Neural cell (in vitro differentiated cells): ENCODE results near the gene SRCAP.

Experiments
- EP300 ChIP-seq: fragments of 450-650 bp; conservative IDR thresholded peaks from 2 replicates; pipeline ENCODE4 v1.6.1; 2014; ENCODE audit warnings: antibody characterized with exemption, mild to moderate bottlenecking, moderate library complexity; ENCODE audit not compliant: poor library complexity, severe bottlenecking
- EZH2 ChIP-seq: fragments of 200-600, 300-800 bp; shearing (Covaris generic), sonication (generic); IDR thresholded peaks from 2 replicates; pipeline ENCODE4 v1.6.1; 2014; ENCODE audit warnings: antibody characterized with exemption, low read length, borderline replicate concordance, mild to moderate bottlenecking; ENCODE audit not compliant: insufficient read depth, poor library complexity, severe bottlenecking
- MXI1 ChIP-seq: fragments of 450-650 bp; conservative IDR thresholded peaks from 2 replicates; pipeline ENCODE4 v1.6.1; 2014; ENCODE audit warnings: antibody characterized with exemption, mild to moderate bottlenecking; ENCODE audit not compliant: poor library complexity, severe bottlenecking
- POLR2AphosphoS5 ChIP-seq: IDR thresholded peaks from 2 replicates; pipeline ENCODE4 v1.6.1; 2012
- RAD21 ChIP-seq: fragments of 450-650 bp; conservative IDR thresholded peaks from 2 replicates; pipeline ENCODE4 v1.6.1; 2014; ENCODE audit warnings: antibody characterized with exemption, mild to moderate bottlenecking, moderate library complexity
- SMC3 ChIP-seq: fragments of 450-650 bp; conservative IDR thresholded peaks from 2 replicates; pipeline ENCODE4 v1.6.1; 2014; ENCODE audit warnings: antibody characterized with exemption, mild to moderate bottlenecking, moderate library complexity; ENCODE audit not compliant: poor library complexity
- TAF1 ChIP-seq: IDR thresholded peaks from 2 replicates; pipeline ENCODE4 v1.6.1; 2012; ENCODE audit warnings: low read depth
- TF ChIP-seq, protein P1 (sequence below): fragments of 450-650 bp; IDR thresholded peaks from 2 replicates; pipeline ENCODE4 v1.5.1; 2014; ENCODE audit warnings: antibody characterized with exemption, mild to moderate bottlenecking, moderate library complexity; ENCODE audit not compliant: poor library complexity, severe bottlenecking
- TF ChIP-seq, protein P2 (sequence below): IDR thresholded peaks from 2 replicates; pipeline ENCODE4 v1.6.1; 2012; ENCODE audit warnings: borderline replicate concordance

DNA sequence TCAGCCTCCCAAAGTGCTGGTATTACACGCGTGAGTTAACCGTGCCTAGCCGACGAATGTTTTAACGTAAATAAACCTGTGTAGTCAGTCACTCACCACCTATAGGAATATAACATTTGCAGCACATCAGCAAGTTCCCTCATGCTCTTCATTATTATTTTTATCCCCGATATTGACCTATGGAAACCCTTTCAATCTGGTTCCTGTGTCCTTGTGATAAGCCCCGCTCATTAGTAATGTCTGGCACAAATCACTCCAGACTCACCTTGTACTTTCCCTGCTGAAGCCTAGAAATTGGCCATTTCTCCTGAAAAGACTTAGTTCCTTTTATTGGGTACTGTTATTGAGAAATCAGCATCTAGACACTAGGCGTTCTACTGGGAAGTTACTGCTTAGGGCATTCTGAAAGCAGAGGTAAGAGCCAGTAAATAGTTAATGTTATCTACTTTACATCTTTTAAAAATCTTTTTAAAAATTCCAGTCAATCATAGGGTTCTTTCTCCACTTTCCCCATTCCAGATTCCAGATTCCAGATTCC is 47.7 kb downstream of the SRCAP start:
- TF ChIP-seq, protein P1, sequence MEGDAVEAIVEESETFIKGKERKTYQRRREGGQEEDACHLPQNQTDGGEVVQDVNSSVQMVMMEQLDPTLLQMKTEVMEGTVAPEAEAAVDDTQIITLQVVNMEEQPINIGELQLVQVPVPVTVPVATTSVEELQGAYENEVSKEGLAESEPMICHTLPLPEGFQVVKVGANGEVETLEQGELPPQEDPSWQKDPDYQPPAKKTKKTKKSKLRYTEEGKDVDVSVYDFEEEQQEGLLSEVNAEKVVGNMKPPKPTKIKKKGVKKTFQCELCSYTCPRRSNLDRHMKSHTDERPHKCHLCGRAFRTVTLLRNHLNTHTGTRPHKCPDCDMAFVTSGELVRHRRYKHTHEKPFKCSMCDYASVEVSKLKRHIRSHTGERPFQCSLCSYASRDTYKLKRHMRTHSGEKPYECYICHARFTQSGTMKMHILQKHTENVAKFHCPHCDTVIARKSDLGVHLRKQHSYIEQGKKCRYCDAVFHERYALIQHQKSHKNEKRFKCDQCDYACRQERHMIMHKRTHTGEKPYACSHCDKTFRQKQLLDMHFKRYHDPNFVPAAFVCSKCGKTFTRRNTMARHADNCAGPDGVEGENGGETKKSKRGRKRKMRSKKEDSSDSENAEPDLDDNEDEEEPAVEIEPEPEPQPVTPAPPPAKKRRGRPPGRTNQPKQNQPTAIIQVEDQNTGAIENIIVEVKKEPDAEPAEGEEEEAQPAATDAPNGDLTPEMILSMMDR: no peak
- TF ChIP-seq EZH2: no peak
- no peak for TF ChIP-seq POLR2AphosphoS5
- TF ChIP-seq RAD21: no peak
- TF ChIP-seq, protein P2, sequence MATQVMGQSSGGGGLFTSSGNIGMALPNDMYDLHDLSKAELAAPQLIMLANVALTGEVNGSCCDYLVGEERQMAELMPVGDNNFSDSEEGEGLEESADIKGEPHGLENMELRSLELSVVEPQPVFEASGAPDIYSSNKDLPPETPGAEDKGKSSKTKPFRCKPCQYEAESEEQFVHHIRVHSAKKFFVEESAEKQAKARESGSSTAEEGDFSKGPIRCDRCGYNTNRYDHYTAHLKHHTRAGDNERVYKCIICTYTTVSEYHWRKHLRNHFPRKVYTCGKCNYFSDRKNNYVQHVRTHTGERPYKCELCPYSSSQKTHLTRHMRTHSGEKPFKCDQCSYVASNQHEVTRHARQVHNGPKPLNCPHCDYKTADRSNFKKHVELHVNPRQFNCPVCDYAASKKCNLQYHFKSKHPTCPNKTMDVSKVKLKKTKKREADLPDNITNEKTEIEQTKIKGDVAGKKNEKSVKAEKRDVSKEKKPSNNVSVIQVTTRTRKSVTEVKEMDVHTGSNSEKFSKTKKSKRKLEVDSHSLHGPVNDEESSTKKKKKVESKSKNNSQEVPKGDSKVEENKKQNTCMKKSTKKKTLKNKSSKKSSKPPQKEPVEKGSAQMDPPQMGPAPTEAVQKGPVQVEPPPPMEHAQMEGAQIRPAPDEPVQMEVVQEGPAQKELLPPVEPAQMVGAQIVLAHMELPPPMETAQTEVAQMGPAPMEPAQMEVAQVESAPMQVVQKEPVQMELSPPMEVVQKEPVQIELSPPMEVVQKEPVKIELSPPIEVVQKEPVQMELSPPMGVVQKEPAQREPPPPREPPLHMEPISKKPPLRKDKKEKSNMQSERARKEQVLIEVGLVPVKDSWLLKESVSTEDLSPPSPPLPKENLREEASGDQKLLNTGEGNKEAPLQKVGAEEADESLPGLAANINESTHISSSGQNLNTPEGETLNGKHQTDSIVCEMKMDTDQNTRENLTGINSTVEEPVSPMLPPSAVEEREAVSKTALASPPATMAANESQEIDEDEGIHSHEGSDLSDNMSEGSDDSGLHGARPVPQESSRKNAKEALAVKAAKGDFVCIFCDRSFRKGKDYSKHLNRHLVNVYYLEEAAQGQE: no peak
- TF ChIP-seq EP300: no peak
- TF ChIP-seq MXI1: no peak
- no peak for TF ChIP-seq TAF1
- no peak for TF ChIP-seq SMC3
